GM12801 (cell line): ENCODE measurements around the gene RASGRP4.

Experiments used
- TF ChIP-seq, protein P1 (sequence below): IDR thresholded peaks from one replicate; pipeline ENCODE4 v1.5.1; 2011; ENCODE audit warnings: control low read depth; ENCODE audit not compliant: insufficient read length; ENCODE audit errors: extremely low read depth

Gene RASGRP4

DNA sequence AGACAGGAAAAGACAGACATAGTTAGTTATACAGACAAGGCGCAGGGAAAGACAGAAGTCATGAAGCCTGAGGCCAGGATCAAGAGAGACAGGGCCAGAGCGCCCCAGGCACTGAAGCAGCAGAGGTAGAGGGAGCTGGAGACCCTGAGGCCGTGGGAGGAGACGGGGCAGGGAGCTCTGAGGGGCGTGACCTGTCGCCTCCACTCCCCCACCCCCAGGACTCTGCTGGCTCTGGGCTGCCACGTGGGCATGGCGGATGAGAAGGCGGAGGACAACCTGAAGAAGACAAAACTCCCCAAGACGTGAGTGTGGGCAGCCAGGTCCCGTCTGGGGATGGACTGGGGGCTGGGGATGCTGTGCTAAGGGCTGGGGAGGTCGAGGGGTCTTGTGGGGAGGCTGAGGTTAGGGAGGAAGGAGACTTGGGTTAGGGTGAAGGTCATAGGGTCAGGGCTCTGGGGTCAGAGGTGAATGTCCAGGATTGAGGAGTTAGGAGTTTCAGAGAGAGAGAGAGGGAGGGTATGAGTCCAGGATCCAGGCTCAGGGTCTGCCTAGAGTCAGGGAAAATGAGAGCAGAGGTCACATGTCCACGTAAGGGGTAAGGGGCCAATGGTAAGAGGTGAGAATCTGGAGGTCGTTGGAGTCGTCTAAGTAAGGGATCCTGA is 38.5 kb upstream of the RASGRP4 start:
- TF ChIP-seq, protein P1, sequence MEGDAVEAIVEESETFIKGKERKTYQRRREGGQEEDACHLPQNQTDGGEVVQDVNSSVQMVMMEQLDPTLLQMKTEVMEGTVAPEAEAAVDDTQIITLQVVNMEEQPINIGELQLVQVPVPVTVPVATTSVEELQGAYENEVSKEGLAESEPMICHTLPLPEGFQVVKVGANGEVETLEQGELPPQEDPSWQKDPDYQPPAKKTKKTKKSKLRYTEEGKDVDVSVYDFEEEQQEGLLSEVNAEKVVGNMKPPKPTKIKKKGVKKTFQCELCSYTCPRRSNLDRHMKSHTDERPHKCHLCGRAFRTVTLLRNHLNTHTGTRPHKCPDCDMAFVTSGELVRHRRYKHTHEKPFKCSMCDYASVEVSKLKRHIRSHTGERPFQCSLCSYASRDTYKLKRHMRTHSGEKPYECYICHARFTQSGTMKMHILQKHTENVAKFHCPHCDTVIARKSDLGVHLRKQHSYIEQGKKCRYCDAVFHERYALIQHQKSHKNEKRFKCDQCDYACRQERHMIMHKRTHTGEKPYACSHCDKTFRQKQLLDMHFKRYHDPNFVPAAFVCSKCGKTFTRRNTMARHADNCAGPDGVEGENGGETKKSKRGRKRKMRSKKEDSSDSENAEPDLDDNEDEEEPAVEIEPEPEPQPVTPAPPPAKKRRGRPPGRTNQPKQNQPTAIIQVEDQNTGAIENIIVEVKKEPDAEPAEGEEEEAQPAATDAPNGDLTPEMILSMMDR: no peak

DNA sequence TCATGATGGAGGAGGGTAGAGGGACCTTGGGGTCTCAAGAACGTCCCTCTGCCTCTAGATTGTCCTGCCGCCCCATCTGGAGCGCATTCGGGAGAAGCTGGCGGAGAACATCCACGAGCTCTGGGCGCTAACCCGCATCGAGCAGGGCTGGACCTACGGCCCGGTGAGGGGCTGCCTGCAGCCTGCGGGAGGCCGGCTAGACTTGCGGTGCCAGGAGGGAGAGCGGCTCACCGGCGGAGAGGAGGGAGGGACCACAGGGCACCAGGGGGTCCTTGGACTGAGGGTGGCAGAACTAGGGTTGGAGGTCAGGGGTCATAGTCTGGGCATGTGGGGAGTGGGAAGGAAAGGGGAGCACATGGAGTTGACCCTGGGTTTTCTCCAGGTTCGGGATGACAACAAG is 37.3 kb upstream of the RASGRP4 start:
- TF ChIP-seq, protein P1: no peak

DNA sequence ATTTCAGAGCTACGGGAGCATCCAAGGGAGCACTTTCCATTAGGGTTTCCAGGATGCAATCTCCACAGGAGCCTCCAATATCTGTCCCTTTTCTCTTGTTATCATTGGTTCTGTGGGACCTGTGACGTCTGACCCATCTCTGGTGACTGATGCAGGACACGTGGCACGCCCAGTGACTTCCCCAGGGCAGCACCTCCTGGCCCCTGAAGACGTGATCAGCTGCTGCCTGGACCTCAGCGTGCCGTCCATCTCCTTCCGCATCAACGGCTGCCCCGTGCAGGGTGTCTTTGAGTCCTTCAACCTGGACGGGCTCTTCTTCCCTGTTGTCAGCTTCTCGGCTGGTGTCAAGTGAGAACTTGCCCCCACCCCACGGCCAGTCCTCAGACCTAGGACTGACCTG is 33.0 kb upstream of the RASGRP4 start:
- TF ChIP-seq, protein P1: no peak

DNA sequence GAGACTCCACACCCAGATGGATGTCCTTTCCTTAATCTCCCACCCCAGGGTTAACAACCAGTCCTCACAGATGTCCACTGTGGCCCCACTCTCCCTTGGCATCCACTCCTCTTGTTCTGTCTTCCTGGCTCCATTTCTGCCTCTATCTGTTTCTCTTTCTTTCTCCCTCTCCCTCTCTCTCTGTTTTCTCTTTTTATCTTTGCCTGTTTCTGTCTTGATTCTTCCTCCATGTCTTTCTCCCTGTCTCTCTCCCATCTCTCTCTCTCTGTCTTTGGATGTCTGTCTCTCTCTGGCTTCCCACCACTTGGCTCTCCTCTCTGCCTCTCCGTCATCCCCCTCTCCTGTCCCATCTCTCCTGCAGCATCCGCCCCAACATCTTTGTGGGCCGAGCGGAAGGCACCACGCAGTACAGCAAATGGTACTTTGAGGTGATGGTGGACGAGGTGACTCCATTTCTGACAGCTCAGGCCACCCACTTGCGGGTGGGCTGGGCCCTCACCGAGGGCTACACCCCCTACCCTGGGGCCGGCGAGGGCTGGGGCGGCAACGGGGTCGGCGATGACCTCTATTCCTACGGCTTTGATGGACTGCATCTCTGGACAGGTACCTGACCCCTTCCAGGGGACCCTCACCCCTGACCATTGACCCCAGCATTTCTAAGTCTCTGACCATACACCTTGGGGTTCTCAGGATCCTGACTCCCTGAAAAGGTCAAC is 31.8 kb upstream of the RASGRP4 start:
- TF ChIP-seq, protein P1: no peak

DNA sequence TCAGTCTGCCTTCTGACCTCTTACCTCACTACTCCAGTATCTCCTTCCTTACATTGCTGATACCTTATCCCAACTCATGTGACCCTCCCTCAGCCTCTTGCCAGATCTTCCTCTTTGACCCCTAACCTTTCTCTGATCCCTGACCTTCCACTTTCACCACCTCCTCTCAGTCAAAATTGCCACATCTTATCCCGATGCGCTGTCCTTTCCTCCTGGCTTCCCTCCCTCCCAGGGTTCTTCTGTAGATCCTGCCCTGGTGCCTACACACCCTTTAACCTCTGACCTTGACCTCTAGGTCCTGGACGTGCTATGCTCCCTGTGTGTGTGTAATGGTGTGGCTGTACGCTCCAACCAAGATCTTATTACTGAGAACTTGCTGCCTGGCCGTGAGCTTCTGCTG is 31.2 kb upstream of the RASGRP4 start:
- TF ChIP-seq, protein P1: no peak

DNA sequence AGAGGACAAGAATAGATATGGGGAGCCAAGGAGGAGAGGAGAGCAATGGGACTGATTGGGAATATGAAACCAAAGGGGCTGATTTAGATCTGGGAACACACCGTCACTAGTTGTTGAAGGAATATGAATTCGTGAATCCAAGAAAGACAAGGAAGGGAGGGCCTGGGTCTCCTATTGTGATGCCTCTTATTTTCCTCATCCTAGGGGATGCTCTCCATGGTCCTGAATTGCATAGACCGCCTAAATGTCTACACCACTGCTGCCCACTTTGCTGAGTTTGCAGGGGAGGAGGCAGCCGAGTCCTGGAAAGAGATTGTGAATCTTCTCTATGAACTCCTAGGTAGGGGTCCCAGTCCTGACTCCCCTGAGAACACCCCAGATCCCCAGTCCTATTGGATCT is 29.0 kb upstream of the RASGRP4 start:
- TF ChIP-seq, protein P1: no peak

DNA sequence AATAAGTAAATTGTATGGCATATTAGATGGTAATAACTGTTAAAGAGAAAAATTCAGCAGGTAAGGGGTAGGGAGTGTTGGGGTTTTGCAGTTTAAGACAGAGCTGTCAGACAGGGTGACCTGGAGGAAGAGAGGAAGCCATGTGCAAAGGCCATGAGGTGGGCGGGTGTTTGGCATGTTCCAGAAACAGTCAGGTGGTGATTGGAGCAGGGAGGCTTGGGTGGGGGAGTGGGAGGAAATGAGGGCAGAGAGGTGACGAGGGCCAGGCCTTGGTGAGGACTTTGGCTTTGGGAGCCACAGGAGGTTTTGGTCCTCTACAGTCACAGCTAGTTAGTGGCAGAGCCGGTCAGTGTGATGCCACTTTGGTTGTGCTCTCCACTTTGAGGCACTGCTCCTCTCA is 27.6 kb upstream of the RASGRP4 start:
- TF ChIP-seq, protein P1: no peak
